IMR-90 (cell line): ENCODE measurements around the gene BCL2. TPM values are rescaled to one million over a fixed set of nuclear protein-coding genes. Genes with fewer than 3 reads are reported as not detected.

ENCODE experiments used
- ATAC-seq: fragments of 200-7000 bp; cut with Tn5 transposase; 2 replicates; pipeline ENCODE4 v1.9.1; 2020; ENCODE audit warnings: low read depth, mild to moderate bottlenecking, moderate library complexity
- BruUV-seq: library from RNA; stranded (reverse); fragments of 400-500 nt; replicated peaks from 2 replicates; lab custom pipeline; 2021; lab: Mats Ljungman, UMichigan
- CTCF ChIA-PET: fragments of 300-600 bp; formaldehyde crosslinking; extraction: SDS; loops from one replicate; lab custom pipeline; 2021; ENCODE audit warnings: antibody characterized with exemption; lab: Yijun Ruan, JAX
- POLR2A ChIA-PET: fragments of 300-600 bp; sonication (Branson Sonifier 250); formaldehyde crosslinking; loops from one replicate; lab custom pipeline; 2022; ENCODE audit warnings: antibody characterized with exemption; ENCODE audit not compliant: unreplicated experiment; lab: Charles Lee
- DNase-seq: peaks from one replicate; pipeline ENCODE4 v3.0.0; 2013
- H2AFZ ChIP-seq: replicated peaks from 2 replicates; pipeline ENCODE3; 2013; ENCODE audit warnings: low read length, mild to moderate bottlenecking; ENCODE audit not compliant: poor library complexity
- H2AK5ac ChIP-seq: 2 replicates; pipeline ENCODE4 v1.6.1; 2013; ENCODE audit warnings: low read depth, low read length, inconsistent platforms
- H2AK9ac ChIP-seq: replicated peaks from 2 replicates; pipeline ENCODE3; 2013; ENCODE audit warnings: mild to moderate bottlenecking, low read depth, low read length, moderate library complexity; ENCODE audit not compliant: poor library complexity
- H2BK120ac ChIP-seq: 2 replicates; pipeline ENCODE4 v1.6.1; 2013; ENCODE audit warnings: low read depth, low read length, inconsistent platforms
- H2BK15ac ChIP-seq: 3 replicates; pipeline ENCODE4 v1.6.1; 2013; ENCODE audit warnings: low read depth, low read length, inconsistent platforms
- H2BK20ac ChIP-seq: 2 replicates; pipeline ENCODE4 v1.6.1; 2013; ENCODE audit warnings: low read depth, mild to moderate bottlenecking, inconsistent platforms, low read length, moderate library complexity
- H2BK5ac ChIP-seq: 2 replicates; pipeline ENCODE4 v1.6.1; 2013; ENCODE audit warnings: mild to moderate bottlenecking, low read depth, low read length, inconsistent platforms; ENCODE audit not compliant: poor library complexity, severe bottlenecking
- H3K14ac ChIP-seq: replicated peaks from 2 replicates; pipeline ENCODE4 v1.6.1; 2013; ENCODE audit warnings: low read depth, low read length, inconsistent platforms
- H3K18ac ChIP-seq: 2 replicates; pipeline ENCODE4 v1.6.1; 2013; ENCODE audit warnings: low read depth, low read length, control low read depth
- H3K23ac ChIP-seq: 2 replicates; pipeline ENCODE4 v1.6.1; 2013; ENCODE audit warnings: low read depth, low read length, inconsistent platforms
- H3K27ac ChIP-seq: 2 replicates; pipeline ENCODE4 v1.5.1; 2013; ENCODE audit warnings: mild to moderate bottlenecking, control low read depth, low read length; ENCODE audit not compliant: insufficient read depth
- H3K27me3 ChIP-seq: 2 replicates; pipeline ENCODE4 v1.6.1; 2013; ENCODE audit warnings: low read length; ENCODE audit not compliant: control insufficient read depth, insufficient read depth
- H3K36me3 ChIP-seq: 2 replicates; pipeline ENCODE4 v1.6.1; 2013; ENCODE audit warnings: low read length, mixed read lengths; ENCODE audit not compliant: control insufficient read depth, insufficient read depth
- H3K4ac ChIP-seq: 2 replicates; pipeline ENCODE4 v1.6.1; 2013; ENCODE audit warnings: low read depth, low read length, inconsistent platforms
- H3K4me1 ChIP-seq: 2 replicates; pipeline ENCODE4 v1.6.1; 2013; ENCODE audit warnings: low read length, mixed read lengths; ENCODE audit not compliant: control insufficient read depth, insufficient read depth
- H3K4me2 ChIP-seq: 2 replicates; pipeline ENCODE4 v1.6.1; 2013; ENCODE audit warnings: low read depth, mild to moderate bottlenecking, control low read depth, low read length, moderate library complexity
- H3K4me3 ChIP-seq: 2 replicates; pipeline ENCODE4 v1.5.1; 2013; ENCODE audit warnings: low read depth, mild to moderate bottlenecking, control low read depth, low read length, moderate library complexity; ENCODE audit not compliant: insufficient read depth
- H3K56ac ChIP-seq: 2 replicates; pipeline ENCODE4 v1.6.1; 2013; ENCODE audit warnings: low read length, inconsistent platforms; ENCODE audit not compliant: insufficient read depth; ENCODE audit errors: extremely low read depth
- H3K79me1 ChIP-seq, 2 experiments: 2 replicates each; pipeline ENCODE4 v1.6.1; 2013; ENCODE audit warnings: low read length in 2 of 2, inconsistent platforms in 1 of 2, low read depth in 1 of 2
- H3K9ac ChIP-seq: 2 replicates; pipeline ENCODE4 v1.6.1; 2013; ENCODE audit warnings: low read depth, low read length, control low read depth
- H3K9me1 ChIP-seq: 2 replicates; pipeline ENCODE4 v1.6.1; 2013; ENCODE audit warnings: low read length, inconsistent platforms; ENCODE audit not compliant: insufficient read depth
- H3K9me3 ChIP-seq: 2 replicates; pipeline ENCODE4 v1.6.1; 2013; ENCODE audit warnings: low read length; ENCODE audit not compliant: control insufficient read depth, insufficient read depth
- H4K20me1 ChIP-seq: 2 replicates; pipeline ENCODE4 v1.6.1; 2013; ENCODE audit warnings: low read length, inconsistent platforms; ENCODE audit not compliant: insufficient read depth
- H4K5ac ChIP-seq: 2 replicates; pipeline ENCODE4 v1.6.1; 2013; ENCODE audit warnings: mild to moderate bottlenecking, low read depth, low read length, control low read depth
- H4K8ac ChIP-seq, 2 experiments: 2 replicates each; pipeline ENCODE4 v1.6.1; 2013; ENCODE audit warnings: low read depth in 2 of 2, low read length in 2 of 2, control low read depth in 1 of 2, inconsistent platforms in 1 of 2
- H4K91ac ChIP-seq: 2 replicates; pipeline ENCODE4 v1.6.1; 2013; ENCODE audit warnings: low read depth, low read length, inconsistent platforms; ENCODE audit not compliant: insufficient read depth
- BHLHE40 ChIP-seq: fragments of 150-350 bp; IDR thresholded peaks from 2 replicates; pipeline ENCODE4 v1.6.1; 2016; ENCODE audit warnings: mild to moderate bottlenecking, low read depth, low read length
- CEBPB ChIP-seq: IDR thresholded peaks from 2 replicates; pipeline ENCODE4 v1.6.1; 2012; ENCODE audit warnings: low read depth, low read length, improper control_type of control experiment
- CHD1 ChIP-seq: IDR thresholded peaks from 2 replicates; pipeline ENCODE4 v1.6.1; 2012; ENCODE audit warnings: low read depth, low read length, improper control_type of control experiment
- CTCF ChIP-seq: conservative IDR thresholded peaks from 2 replicates; pipeline ENCODE4 v1.5.1; 2012; ENCODE audit warnings: mild to moderate bottlenecking, low read depth, low read length, improper control_type of control experiment
- FOS ChIP-seq: fragments of 150-350 bp; IDR thresholded peaks from 2 replicates; pipeline ENCODE4 v1.6.1; 2016; ENCODE audit warnings: low read depth, low read length
- MAFK ChIP-seq: IDR thresholded peaks from 2 replicates; pipeline ENCODE4 v1.6.1; 2012; ENCODE audit warnings: low read depth, low read length, improper control_type of control experiment
- MAZ ChIP-seq: IDR thresholded peaks from 2 replicates; pipeline ENCODE4 v1.6.1; 2012; ENCODE audit warnings: low read depth, mild to moderate bottlenecking, low read length, improper control_type of control experiment, moderate library complexity, borderline replicate concordance
- MXI1 ChIP-seq: IDR thresholded peaks from 2 replicates; pipeline ENCODE4 v1.6.1; 2012; ENCODE audit warnings: low read depth, mild to moderate bottlenecking, low read length, moderate library complexity, borderline replicate concordance
- NFE2L2 ChIP-seq: fragments of 150-350 bp; IDR thresholded peaks from 2 replicates; pipeline ENCODE4 v1.6.1; 2016; ENCODE audit warnings: low read depth, mild to moderate bottlenecking, low read length
- POLR2A ChIP-seq: IDR thresholded peaks from 2 replicates; pipeline ENCODE4 v1.6.1; 2012; ENCODE audit warnings: mild to moderate bottlenecking, low read depth, low read length
- RAD21 ChIP-seq: IDR thresholded peaks from 2 replicates; pipeline ENCODE4 v1.6.1; 2012; ENCODE audit warnings: low read length, improper control_type of control experiment
- RCOR1 ChIP-seq: IDR thresholded peaks from 2 replicates; pipeline ENCODE4 v1.6.1; 2012; ENCODE audit warnings: mild to moderate bottlenecking, low read length, improper control_type of control experiment; ENCODE audit not compliant: insufficient replicate concordance
- RFX5 ChIP-seq: IDR thresholded peaks from 2 replicates; pipeline ENCODE4 v1.8.0; 2012; ENCODE audit warnings: low read depth, mild to moderate bottlenecking, low read length, moderate library complexity
- SMC3 ChIP-seq: fragments of 150-350 bp; IDR thresholded peaks from 2 replicates; pipeline ENCODE4 v1.6.1; 2016; ENCODE audit warnings: low read depth, mild to moderate bottlenecking, antibody characterized with exemption, low read length, moderate library complexity
- USF2 ChIP-seq: fragments of 150-350 bp; IDR thresholded peaks from 2 replicates; pipeline ENCODE4 v1.6.1; 2017; ENCODE audit warnings: mild to moderate bottlenecking, antibody characterized with exemption, low read length, low read depth
- WGBS, 2 experiments: methylation state at CpG; one replicate each; pipeline versions ENCODE4 v1.1.5 to v1.1.7; 2013; ENCODE audit warnings: missing lambda C conversion rate in 2 of 2; ENCODE audit not compliant: insufficient read length in 1 of 2; ENCODE audit errors: extremely low coverage in 2 of 2; 5-methylcytosine and 5-hydroxymethylcytosine counted together
- dilution Hi-C: fragments of 300-500 bp; cut with HindIII; formaldehyde crosslinking; loops from one replicate; pipeline ENCODE4 v1.14.3; 2018; ENCODE audit warnings: low sequenced_read_pairs; ENCODE audit not compliant: unreplicated experiment
- in situ Hi-C: fragments of 300-500 bp; cut with MboI; formaldehyde crosslinking; loops from 3 replicates; pipeline ENCODE4 v1.14.3; 2019; ENCODE audit warnings: low sequenced_read_pairs, inconsistent platforms, mixed read lengths
- intact Hi-C: fragments of 100-400 bp; cut with micrococcal nuclease; formaldehyde crosslinking; loops from 2 replicates; pipeline ENCODE4 v1.10.0; 2022
- polyA plus RNA-seq, 3 experiments: library from polyadenylated mRNA; depleted of rRNA; stranded (reverse); fragments of >200 nt; gene quantifications; 2 replicates each; pipeline ENCODE4 v1.2.3, GENCODE V29; 2012; ENCODE audit warnings: low replicate concordance in 1 of 3
- total RNA-seq: library from RNA; depleted of rRNA; stranded (reverse); fragments of >200 nt; gene quantifications from 2 replicates; pipeline ENCODE4 v1.2.3, GENCODE V29; 2012
- TF ChIP-seq, protein P1 (sequence below): fragments of 150-350 bp; IDR thresholded peaks from 2 replicates; pipeline ENCODE4 v1.6.1; 2016; ENCODE audit warnings: low read depth, mild to moderate bottlenecking, low read length, moderate library complexity, borderline replicate concordance

The BCL2 gene
- total and polyA plus RNA-seq, 2 of the 4 experiments (the other 2 are of a cell fraction) = 0.24 to 0.54 TPM

DNA sequence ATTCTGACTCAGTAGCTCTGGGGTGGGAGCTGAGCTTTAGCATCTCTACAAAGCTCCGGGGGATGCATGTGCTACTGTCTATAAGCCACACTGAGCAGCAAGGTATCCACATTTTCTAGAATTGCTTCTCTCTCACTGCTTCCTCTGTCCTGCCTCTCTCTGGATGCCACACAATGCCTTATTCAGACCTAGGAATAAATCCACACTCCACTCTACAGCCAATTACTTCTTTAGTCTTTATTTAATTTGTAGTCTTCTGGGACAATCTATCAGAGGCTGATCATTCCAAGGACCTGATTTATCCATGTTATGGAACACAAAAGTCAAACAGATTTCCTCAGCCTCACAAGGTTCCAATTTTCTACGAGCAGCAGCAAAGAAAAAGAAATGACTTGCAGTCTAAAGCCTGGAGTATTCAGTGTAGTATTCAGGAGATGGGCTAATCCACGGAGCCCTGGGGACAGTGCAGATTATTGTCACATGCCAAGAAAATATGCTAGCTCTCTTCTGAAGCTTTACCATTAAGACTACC lies 4.4 kb downstream of the BCL2 start:
- ATAC-seq (no peak), DNase-seq (no peak)
- no peak for TF ChIP-seq RCOR1
- TF ChIP-seq POLR2A = no peak
- no peak for TF ChIP-seq USF2
- TF ChIP-seq CTCF = no peak
- TF ChIP-seq BHLHE40 = no peak
- no peak for TF ChIP-seq NFE2L2
- no peak for TF ChIP-seq MAFK
- no peak for TF ChIP-seq CEBPB
- no peak for TF ChIP-seq FOS
- TF ChIP-seq RAD21 = no peak
- no peak for TF ChIP-seq MXI1
- no peak for TF ChIP-seq RFX5
- no peak for TF ChIP-seq MAZ
- no peak for TF ChIP-seq CHD1
- TF ChIP-seq, protein P1, sequence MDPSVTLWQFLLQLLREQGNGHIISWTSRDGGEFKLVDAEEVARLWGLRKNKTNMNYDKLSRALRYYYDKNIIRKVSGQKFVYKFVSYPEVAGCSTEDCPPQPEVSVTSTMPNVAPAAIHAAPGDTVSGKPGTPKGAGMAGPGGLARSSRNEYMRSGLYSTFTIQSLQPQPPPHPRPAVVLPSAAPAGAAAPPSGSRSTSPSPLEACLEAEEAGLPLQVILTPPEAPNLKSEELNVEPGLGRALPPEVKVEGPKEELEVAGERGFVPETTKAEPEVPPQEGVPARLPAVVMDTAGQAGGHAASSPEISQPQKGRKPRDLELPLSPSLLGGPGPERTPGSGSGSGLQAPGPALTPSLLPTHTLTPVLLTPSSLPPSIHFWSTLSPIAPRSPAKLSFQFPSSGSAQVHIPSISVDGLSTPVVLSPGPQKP = no peak
- TF ChIP-seq SMC3 = no peak
- no peak overlapping the region for H2AK5ac ChIP-seq
- WGBS, 2 experiments = no CpG with 5 or more reads among the region's 3 CpGs
- H4K5ac ChIP-seq = no peak overlapping the region
- H3K36me3 ChIP-seq = no peaks in the 10 kb centered on the region
- H2AK9ac ChIP-seq = no peak overlapping the region
- H2AFZ ChIP-seq = no peak overlapping the region
- intact Hi-C loops (loop anchor here (5.0 kb wide), 1 partner anchor 78 kb away; no protein-coding TSS in a partner anchor), dilution Hi-C loops (no loop called here), in situ Hi-C loops (loop anchor here (5.0 kb wide), 1 partner anchor 183 kb away; no protein-coding TSS in a partner anchor)
- H3K79me1 ChIP-seq = peaks cover 0 to 4% of the 10 kb centered on the region in 2 experiments; a peak in 1 of 4 replicates
- H3K4me2 ChIP-seq = no peak overlapping the region
- no peak overlapping the region for H4K8ac ChIP-seq
- no peak overlapping the region for H3K14ac ChIP-seq
- no peak overlapping the region for H3K9ac ChIP-seq
- H3K56ac ChIP-seq = no peak overlapping the region
- no peak overlapping the region for H2BK120ac ChIP-seq
- no peak overlapping the region for H3K4me3 ChIP-seq
- ChIA-PET CTCF (no interaction called here), POLR2A (no interaction called here)
- H3K23ac ChIP-seq = no peak overlapping the region
- no peak overlapping the region for H4K91ac ChIP-seq
- BruUV-seq = no TSS peak
- no peak overlapping the region for H2BK15ac ChIP-seq
- no peaks in the 10 kb centered on the region for H4K20me1 ChIP-seq
- H3K27me3 ChIP-seq = peaks cover 18% of the 10 kb centered on the region
- no peak overlapping the region for H2BK5ac ChIP-seq
- H3K18ac ChIP-seq = no peak overlapping the region
- peaks cover 3% of the 10 kb centered on the region; the same call in 1 of the 2 replicates for H3K4me1 ChIP-seq
- H3K27ac ChIP-seq = no peak overlapping the region
- no peaks in the 10 kb centered on the region for H3K9me1 ChIP-seq
- H2BK20ac ChIP-seq = no peak overlapping the region
- no peaks in the 10 kb centered on the region for H3K9me3 ChIP-seq
- H3K4ac ChIP-seq = no peak overlapping the region
